ENCODE measurements around the gene ARPC3. TPM values are rescaled to one million over a fixed set of nuclear protein-coding genes. Genes with fewer than 3 reads are reported as not detected.
"Not testable (repeated sequence)": the region's sequence is repeated elsewhere in the genome, so short reads cannot be mapped to it uniquely, and the experiment has no call there.

Gene ARPC3
- total RNA-seq, 1 experiment from 2014 or later, result 188 TPM

DNA sequence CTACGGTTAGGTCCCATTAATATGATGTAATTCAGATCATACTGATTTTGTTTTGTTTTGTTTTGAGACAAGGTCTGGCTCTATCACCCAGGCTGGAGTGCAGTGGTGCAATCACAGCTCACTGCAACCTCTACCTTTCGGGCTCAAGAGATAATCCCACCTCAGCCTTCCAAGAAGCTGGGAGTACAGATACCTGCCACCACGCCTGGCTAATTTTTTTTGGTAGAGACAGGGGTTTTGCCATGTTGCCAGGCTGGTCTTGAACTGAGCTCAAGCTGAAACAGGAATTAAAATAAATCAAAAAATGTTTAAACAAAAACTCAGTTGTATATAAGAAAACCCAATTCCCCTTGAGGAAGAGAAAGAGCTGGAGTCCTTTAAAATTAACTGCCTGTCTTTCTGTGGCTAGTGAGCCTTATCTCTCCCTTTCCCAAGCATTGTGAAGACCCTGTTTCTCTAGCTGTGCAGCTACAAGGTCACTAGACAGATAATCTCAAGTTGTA is 28.9 kb downstream of the ARPC3 start:
- TF ChIP-seq, protein P1, sequence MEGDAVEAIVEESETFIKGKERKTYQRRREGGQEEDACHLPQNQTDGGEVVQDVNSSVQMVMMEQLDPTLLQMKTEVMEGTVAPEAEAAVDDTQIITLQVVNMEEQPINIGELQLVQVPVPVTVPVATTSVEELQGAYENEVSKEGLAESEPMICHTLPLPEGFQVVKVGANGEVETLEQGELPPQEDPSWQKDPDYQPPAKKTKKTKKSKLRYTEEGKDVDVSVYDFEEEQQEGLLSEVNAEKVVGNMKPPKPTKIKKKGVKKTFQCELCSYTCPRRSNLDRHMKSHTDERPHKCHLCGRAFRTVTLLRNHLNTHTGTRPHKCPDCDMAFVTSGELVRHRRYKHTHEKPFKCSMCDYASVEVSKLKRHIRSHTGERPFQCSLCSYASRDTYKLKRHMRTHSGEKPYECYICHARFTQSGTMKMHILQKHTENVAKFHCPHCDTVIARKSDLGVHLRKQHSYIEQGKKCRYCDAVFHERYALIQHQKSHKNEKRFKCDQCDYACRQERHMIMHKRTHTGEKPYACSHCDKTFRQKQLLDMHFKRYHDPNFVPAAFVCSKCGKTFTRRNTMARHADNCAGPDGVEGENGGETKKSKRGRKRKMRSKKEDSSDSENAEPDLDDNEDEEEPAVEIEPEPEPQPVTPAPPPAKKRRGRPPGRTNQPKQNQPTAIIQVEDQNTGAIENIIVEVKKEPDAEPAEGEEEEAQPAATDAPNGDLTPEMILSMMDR (conservative IDR thresholded peaks at IDR 0.05), result no peak
- H3K79me2 ChIP-seq (ENCODE audit: insufficient read depth, low read length), result no peaks in the 10 kb centered on the region
- H3K23me2 ChIP-seq (ENCODE audit: insufficient read length, low read depth, low read length, poor library complexity, severe bottlenecking), result no peaks in the 10 kb centered on the region
- H2BK5ac ChIP-seq (ENCODE audit: insufficient read length, low read length), result no peak overlapping the region
- no peak overlapping the region for H3K56ac ChIP-seq (ENCODE audit: insufficient read length, low read depth, low read length)
- H4K91ac ChIP-seq (ENCODE audit: insufficient read length, low read depth, low read length), result no peak overlapping the region
- no peak overlapping the region for H3K9ac ChIP-seq (ENCODE audit: extremely low read depth, insufficient read length, low read length)
- no peaks in the 10 kb centered on the region for H3K27me3 ChIP-seq (ENCODE audit: insufficient read depth, low read length)
- Mint-ChIP-seq H3K27me3 (ENCODE audit: low read depth) (no peaks in the 10 kb centered on the region), H3K4me3 (no peak overlapping the region), H3K36me3 (ENCODE audit: insufficient read depth in 1 of 3, low read depth in 3 of 3) (no peaks in the 10 kb centered on the region), H3K27ac (no peak overlapping the region), H3K4me1 (peaks cover 6 to 12% of the 10 kb centered on the region in 2 experiments), H3K9me3 (no peaks in the 10 kb centered on the region)
- H3K23ac ChIP-seq (ENCODE audit: insufficient read length, low read depth, low read length), result no peak overlapping the region
- no peak for DNase-seq
- H3K27ac ChIP-seq (ENCODE audit: insufficient read length, low read depth, low read length), result no peak overlapping the region
- H3K4ac ChIP-seq (ENCODE audit: low read depth, low read length), result no peak overlapping the region
- no peak overlapping the region for H2BK20ac ChIP-seq (ENCODE audit: low read depth, low read length, poor library complexity, severe bottlenecking)
- no peak overlapping the region for H2AK5ac ChIP-seq (ENCODE audit: insufficient read length, low read length)
- H4K20me1 ChIP-seq (ENCODE audit: control insufficient read depth, insufficient read depth, insufficient read length), result no peaks in the 10 kb centered on the region
- no peaks in the 10 kb centered on the region for H3K79me1 ChIP-seq (ENCODE audit: insufficient read depth, low read depth, low read length, poor library complexity, severe bottlenecking)
- H3K14ac ChIP-seq (ENCODE audit: insufficient read depth, low read length), result no peak overlapping the region
- peaks cover 6% of the 10 kb centered on the region; the same call in 1 of the 2 replicates for H3K4me1 ChIP-seq (ENCODE audit: insufficient read depth, low read length)
- H4K8ac ChIP-seq (replicated peaks; ENCODE audit: insufficient read length, low read depth, low read length), result no peak overlapping the region
- no peak overlapping the region for H2BK15ac ChIP-seq (ENCODE audit: low read depth, low read length)
- WGBS (ENCODE audit: extremely low coverage, insufficient read length, low lambda C conversion rate), result no CpG with 5 or more reads among the region's 3 CpGs
- no peak overlapping the region for H4K5ac ChIP-seq (ENCODE audit: insufficient read length, low read depth, low read length)
- no peak overlapping the region for H2BK120ac ChIP-seq (ENCODE audit: low read depth, low read length, poor library complexity, severe bottlenecking)
- H3K18ac ChIP-seq (ENCODE audit: insufficient read length, low read depth, low read length), result no peak overlapping the region
- no peak overlapping the region for H3T11ph ChIP-seq (ENCODE audit: low read length)
- H2BK12ac ChIP-seq (ENCODE audit: insufficient read length, low read depth, low read length), result no peak overlapping the region
- H2AFZ ChIP-seq (ENCODE audit: low read length), result no peak overlapping the region
- no peaks in the 10 kb centered on the region for H3K9me3 ChIP-seq (ENCODE audit: control insufficient read depth, low read depth, low read length)
- no peak overlapping the region for H3K4me2 ChIP-seq (ENCODE audit: insufficient read depth, insufficient read length, low read length)

DNA sequence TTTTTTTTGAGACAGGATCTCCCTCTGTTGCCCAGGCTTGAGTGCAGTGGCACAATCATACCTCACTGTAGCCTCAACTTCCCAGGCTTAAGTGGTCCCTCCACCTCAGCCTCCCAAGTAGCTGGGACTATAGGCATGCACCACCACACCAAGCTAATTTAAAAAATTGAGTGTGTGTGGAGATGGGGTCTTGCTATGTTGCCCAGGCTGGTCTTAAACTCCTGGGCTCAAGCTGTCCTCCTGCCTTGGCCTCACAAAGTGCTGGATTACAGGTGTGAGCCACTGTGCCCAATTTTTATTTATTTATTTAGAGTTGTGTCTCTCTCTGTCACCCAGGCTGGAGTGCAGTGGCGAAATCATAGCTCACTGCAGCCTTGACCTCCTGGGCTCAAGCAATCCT is 29.5 kb downstream of the ARPC3 start:
- H3K9me3 ChIP-seq (ENCODE audit: control insufficient read depth, low read depth, low read length); H3K4me2 ChIP-seq (ENCODE audit: insufficient read depth, insufficient read length, low read length); H3K4me1 ChIP-seq (ENCODE audit: insufficient read depth, low read length); H3K23ac ChIP-seq (ENCODE audit: insufficient read length, low read depth, low read length); H2AK5ac ChIP-seq (ENCODE audit: insufficient read length, low read length); H2BK20ac ChIP-seq (ENCODE audit: low read depth, low read length, poor library complexity, severe bottlenecking); H3K27ac ChIP-seq (ENCODE audit: insufficient read length, low read depth, low read length); H3K36me3 Mint-ChIP-seq (ENCODE audit: insufficient read depth in 1 of 3, low read depth in 3 of 3); H3K9me3 Mint-ChIP-seq; H4K20me1 ChIP-seq (ENCODE audit: control insufficient read depth, insufficient read depth, insufficient read length); DNase-seq; H3K27ac Mint-ChIP-seq; H3K4me3 Mint-ChIP-seq; H4K5ac ChIP-seq (ENCODE audit: insufficient read length, low read depth, low read length); H2AFZ ChIP-seq (ENCODE audit: low read length); H3K27me3 ChIP-seq (ENCODE audit: insufficient read depth, low read length); H2BK5ac ChIP-seq (ENCODE audit: insufficient read length, low read length); H3K79me1 ChIP-seq (ENCODE audit: insufficient read depth, low read depth, low read length, poor library complexity, severe bottlenecking); H4K91ac ChIP-seq (ENCODE audit: insufficient read length, low read depth, low read length); H3K4ac ChIP-seq (ENCODE audit: low read depth, low read length); H2BK120ac ChIP-seq (ENCODE audit: low read depth, low read length, poor library complexity, severe bottlenecking); H3K18ac ChIP-seq (ENCODE audit: insufficient read length, low read depth, low read length); H3K79me2 ChIP-seq (ENCODE audit: insufficient read depth, low read length); H3K14ac ChIP-seq (ENCODE audit: insufficient read depth, low read length); H3T11ph ChIP-seq (ENCODE audit: low read length); H3K27me3 Mint-ChIP-seq (ENCODE audit: low read depth); H3K23me2 ChIP-seq (ENCODE audit: insufficient read length, low read depth, low read length, poor library complexity, severe bottlenecking); H3K56ac ChIP-seq (ENCODE audit: insufficient read length, low read depth, low read length); H2BK15ac ChIP-seq (ENCODE audit: low read depth, low read length); H4K8ac ChIP-seq (replicated peaks; ENCODE audit: insufficient read length, low read depth, low read length); H3K9ac ChIP-seq (ENCODE audit: extremely low read depth, insufficient read length, low read length); H2BK12ac ChIP-seq (ENCODE audit: insufficient read length, low read depth, low read length): not testable (repeated sequence)
- H3K4me1 Mint-ChIP-seq, result peaks cover 6 to 12% of the 10 kb centered on the region in 2 experiments
- WGBS (ENCODE audit: extremely low coverage, insufficient read length, low lambda C conversion rate), result no CpG with 5 or more reads among the region's 1 CpG
